ENCODE results near the gene STAG3.
"Not testable (repeated sequence)": the region's sequence is repeated elsewhere in the genome, so short reads cannot be mapped to it uniquely, and the experiment has no call there.

STAG3 gene

DNA sequence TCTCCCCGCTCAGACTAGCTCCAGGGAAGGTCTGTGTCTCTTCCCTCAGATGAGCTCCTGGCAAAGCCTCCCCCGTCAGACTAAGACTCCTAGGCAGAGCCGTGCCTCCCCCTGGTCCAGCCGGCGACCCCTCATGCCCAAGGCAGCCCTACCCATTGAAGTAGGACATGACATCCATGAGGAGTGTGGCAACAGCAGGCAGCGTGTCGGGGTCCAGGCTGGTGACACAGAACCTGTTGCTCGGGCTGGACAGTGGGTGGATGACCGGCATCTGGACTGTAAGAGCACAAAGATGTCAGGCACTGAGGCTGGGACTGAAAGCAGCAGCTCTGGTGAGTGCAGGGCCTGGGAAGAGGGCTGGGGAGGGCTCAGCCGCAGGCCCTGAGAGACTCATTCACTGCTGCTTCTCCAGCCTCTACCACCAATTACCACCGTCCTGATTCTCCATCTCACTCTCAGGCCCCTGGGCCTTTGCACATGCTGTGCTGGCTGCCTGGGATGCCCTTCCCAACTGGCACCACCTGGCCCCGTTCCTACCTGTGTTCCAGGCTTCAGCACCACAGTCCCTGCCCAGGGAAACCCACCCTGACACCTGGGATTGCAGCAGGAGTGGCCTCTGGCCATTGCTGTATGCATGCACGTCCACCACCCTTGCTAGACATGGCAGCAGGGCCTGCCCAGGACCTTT is 44.9 kb downstream of the STAG3 start:
- TF ChIP-seq, protein P1, sequence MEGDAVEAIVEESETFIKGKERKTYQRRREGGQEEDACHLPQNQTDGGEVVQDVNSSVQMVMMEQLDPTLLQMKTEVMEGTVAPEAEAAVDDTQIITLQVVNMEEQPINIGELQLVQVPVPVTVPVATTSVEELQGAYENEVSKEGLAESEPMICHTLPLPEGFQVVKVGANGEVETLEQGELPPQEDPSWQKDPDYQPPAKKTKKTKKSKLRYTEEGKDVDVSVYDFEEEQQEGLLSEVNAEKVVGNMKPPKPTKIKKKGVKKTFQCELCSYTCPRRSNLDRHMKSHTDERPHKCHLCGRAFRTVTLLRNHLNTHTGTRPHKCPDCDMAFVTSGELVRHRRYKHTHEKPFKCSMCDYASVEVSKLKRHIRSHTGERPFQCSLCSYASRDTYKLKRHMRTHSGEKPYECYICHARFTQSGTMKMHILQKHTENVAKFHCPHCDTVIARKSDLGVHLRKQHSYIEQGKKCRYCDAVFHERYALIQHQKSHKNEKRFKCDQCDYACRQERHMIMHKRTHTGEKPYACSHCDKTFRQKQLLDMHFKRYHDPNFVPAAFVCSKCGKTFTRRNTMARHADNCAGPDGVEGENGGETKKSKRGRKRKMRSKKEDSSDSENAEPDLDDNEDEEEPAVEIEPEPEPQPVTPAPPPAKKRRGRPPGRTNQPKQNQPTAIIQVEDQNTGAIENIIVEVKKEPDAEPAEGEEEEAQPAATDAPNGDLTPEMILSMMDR (IDR thresholded peaks at IDR 0.05; ENCODE audit: insufficient read depth, low read length, poor library complexity, severe bottlenecking), result no peak
- H3K27me3 ChIP-seq (replicated peaks; ENCODE audit: control insufficient read depth, insufficient read depth, low read length), result no peaks in the 10 kb centered on the region
- H3K4me3 ChIP-seq (replicated peaks; ENCODE audit: low read depth, low read length), result peak overlapping the region; percentile 79
- H3K36me3 ChIP-seq (ENCODE audit: control insufficient read depth, insufficient read depth, low read length), result peaks cover 19% of the 10 kb centered on the region
- no peak for DNase-seq (ENCODE audit: extremely low read depth, insufficient read length)

DNA sequence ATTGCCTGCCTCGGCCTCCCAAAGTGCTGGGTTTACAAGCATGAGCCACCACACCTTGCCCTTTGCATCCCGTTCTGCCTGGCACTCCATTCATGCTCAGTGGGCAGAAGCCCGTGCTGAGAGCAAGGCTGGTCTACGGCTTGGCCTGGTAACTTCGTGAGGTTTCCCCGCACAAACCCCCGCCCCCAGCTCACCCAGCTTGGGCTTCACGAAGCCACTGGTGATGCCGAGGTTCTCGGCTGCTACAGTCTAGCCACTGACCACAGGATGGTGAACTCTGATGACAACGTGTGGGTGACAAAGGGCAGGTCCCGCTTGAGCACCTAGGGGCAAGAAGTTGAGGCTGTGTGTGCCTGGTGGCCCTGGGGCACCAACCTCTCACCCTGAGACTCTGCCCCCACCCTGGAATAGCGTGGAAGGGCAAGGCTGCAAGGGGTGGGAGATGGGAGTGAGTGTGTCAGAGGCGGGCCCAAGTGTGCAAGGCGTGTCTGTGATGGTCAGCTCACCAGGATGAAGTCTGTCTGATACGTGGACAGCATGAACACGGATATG is 45.7 kb downstream of the STAG3 start:
- H3K36me3 ChIP-seq (ENCODE audit: control insufficient read depth, insufficient read depth, low read length), result peaks cover 19% of the 10 kb centered on the region
- not testable (repeated sequence) for DNase-seq (ENCODE audit: extremely low read depth, insufficient read length); H3K27me3 ChIP-seq (replicated peaks; ENCODE audit: control insufficient read depth, insufficient read depth, low read length); H3K4me3 ChIP-seq (replicated peaks; ENCODE audit: low read depth, low read length)

DNA sequence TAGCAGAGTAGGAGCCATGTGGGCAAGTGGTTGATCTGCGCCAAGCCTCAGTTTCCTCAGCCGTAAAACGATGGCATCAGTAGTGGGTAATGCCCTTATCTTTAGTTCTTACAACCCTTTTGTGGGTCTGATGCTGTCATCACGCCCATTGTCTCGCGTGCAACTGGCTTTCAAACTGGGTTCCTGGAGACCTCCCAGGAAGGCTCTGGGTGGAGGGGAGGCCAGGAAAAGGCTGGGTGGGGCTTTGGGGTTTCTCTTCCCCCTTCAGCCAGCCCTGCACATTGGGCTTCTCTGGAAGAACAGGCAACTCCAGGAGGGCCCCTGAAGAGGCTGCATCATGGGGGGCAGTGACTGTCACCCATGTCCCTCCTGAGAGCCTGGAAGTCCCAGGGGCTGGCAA is 47.2 kb downstream of the STAG3 start:
- H3K4me3 ChIP-seq (replicated peaks; ENCODE audit: low read depth, low read length); DNase-seq (ENCODE audit: extremely low read depth, insufficient read length); H3K27me3 ChIP-seq (replicated peaks; ENCODE audit: control insufficient read depth, insufficient read depth, low read length): not testable (repeated sequence)
- H3K36me3 ChIP-seq (ENCODE audit: control insufficient read depth, insufficient read depth, low read length), result peaks cover 19% of the 10 kb centered on the region

- not testable (repeated sequence) for DNase-seq (ENCODE audit: extremely low read depth, insufficient read length); H3K4me3 ChIP-seq (replicated peaks; ENCODE audit: low read depth, low read length); H3K36me3 ChIP-seq (ENCODE audit: control insufficient read depth, insufficient read depth, low read length); H3K27me3 ChIP-seq (replicated peaks; ENCODE audit: control insufficient read depth, insufficient read depth, low read length)
Measured at GRCh38 chr7:100234660-100235317, 57.1 kb downstream of the STAG3 start.

DNA sequence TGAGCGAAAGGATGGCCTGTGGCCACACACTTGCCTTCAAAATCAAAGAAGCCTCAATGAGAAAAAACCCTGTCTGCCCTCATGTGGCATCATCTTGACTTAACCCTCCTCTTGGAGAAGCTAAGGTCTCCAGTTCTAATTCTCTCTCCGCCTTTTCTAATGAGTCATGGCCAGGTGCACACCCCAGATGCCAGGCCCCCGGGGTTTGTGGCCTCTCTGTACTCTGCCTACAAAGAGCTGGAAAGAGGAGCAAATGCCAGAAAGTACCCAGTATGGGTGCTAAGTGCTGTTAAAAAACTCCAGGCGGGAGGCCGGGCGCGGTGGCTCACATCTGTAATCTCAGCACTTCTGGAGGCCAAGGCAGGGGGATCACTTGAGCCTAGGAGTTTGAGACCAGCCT is 62.3 kb downstream of the STAG3 start:
- not testable (repeated sequence) for H3K36me3 ChIP-seq (ENCODE audit: control insufficient read depth, insufficient read depth, low read length); DNase-seq (ENCODE audit: extremely low read depth, insufficient read length)

DNA sequence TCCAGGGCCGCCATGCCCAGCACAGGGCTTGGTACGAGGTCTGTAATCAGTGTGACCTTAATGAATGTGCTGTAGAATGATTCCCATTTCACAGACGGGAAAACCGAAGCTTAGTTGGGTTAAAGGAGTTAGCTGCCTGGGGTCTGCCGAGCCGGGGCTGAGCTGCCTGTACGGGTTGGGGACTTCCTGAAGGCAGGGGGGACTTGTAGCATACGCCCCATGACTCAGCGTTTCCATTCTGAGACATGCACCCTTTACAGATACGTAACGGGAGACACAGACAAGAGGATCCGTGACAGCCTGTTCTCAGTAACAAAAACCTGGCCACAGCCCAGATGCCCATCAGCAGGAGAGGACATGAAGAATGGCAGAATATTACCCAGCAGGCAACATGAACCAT is 65.7 kb downstream of the STAG3 start:
- not testable (repeated sequence) for H3K4me3 ChIP-seq (replicated peaks; ENCODE audit: low read depth, low read length); H3K36me3 ChIP-seq (ENCODE audit: control insufficient read depth, insufficient read depth, low read length); H3K27me3 ChIP-seq (replicated peaks; ENCODE audit: control insufficient read depth, insufficient read depth, low read length)
- peak; percentile 43 for DNase-seq (ENCODE audit: extremely low read depth, insufficient read length)

More for the DNA sequence above, 62.3 kb downstream of the STAG3 start:
- H3K27me3 ChIP-seq (replicated peaks; ENCODE audit: control insufficient read depth, insufficient read depth, low read length); H3K4me3 ChIP-seq (replicated peaks; ENCODE audit: low read depth, low read length): not testable (repeated sequence)

DNA sequence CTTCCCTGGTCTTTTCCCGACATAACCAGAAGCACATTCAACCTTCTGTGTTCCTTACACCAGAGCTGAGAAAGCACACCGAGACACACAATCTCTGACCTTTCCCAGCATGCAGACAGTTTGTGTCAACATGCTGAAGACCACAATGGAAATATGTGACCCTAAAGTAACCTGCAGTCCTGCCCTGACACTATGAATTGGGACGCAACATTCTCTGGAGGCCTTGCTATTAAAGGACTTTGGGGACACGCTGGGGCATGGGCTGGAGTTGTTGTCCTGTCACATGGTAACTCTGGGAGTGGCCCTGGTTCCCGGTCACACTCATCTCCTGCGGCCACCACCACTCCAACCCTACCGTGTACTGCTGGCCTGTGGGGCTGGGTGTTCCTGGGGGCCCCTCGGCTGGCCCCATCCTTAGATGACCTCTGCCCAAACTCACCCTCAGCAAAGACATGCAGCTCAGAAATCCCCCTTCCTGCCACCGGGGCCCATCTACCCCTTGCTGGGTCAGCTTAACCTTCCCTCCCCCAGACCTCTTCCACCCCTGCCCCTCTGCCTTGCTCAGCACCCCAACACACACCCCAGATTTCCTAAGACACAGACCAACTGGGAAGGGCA is 67.4 kb downstream of the STAG3 start:
- H3K27me3 ChIP-seq (replicated peaks; ENCODE audit: control insufficient read depth, insufficient read depth, low read length); DNase-seq (ENCODE audit: extremely low read depth, insufficient read length); H3K4me3 ChIP-seq (replicated peaks; ENCODE audit: low read depth, low read length); H3K36me3 ChIP-seq (ENCODE audit: control insufficient read depth, insufficient read depth, low read length): not testable (repeated sequence)

DNA sequence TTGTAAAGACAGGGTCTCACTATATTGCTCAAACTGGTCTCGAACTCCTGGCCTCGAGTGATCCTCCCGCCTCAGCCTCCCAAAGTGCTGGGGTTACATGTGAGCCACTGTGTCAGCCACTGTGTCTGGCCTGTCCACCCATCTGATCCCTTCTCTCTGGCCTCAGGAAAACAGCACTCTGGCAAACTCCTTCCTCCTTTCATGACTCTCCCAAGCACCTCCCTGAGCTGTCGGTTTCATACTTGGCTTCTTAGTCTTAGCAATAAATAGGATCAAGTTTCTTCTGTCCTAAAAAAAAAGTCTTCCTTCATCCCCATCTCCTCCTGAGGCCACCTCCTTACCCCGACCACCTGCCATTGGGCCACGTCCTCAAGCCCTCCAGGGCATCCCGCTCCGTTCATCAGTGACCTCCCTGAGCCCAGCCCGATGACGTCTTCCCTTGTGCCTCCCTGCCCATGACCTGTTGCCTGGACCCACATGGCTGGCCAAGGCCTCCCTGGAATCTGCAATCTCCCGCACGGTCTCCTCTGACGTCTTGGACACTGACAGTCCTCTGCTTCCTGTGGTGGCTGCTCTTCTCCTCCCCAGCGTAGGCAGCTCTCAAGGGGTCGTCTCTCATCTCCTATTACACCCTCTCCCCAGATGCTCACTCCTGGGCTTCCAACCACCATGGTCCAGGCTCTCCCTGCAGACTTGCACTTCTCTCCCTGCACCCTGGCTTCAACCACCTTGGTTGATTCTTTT is 68.6 kb downstream of the STAG3 start:
- not testable (repeated sequence) for H3K36me3 ChIP-seq (ENCODE audit: control insufficient read depth, insufficient read depth, low read length); H3K4me3 ChIP-seq (replicated peaks; ENCODE audit: low read depth, low read length); DNase-seq (ENCODE audit: extremely low read depth, insufficient read length); H3K27me3 ChIP-seq (replicated peaks; ENCODE audit: control insufficient read depth, insufficient read depth, low read length)

DNA sequence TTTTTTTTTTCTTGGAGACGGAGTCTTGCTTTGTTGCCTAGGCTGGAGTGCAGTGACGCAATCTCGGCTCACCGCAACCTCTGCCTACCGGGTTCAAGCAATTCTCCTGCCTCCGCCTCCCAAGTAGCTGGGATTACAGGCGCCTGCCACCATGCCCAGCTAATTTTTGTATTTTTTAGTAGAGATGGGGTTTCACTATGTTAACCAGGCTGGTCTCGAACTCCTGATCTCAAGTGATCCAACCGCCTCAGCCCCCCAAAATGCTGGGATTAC is 69.1 kb downstream of the STAG3 start:
- H3K27me3 ChIP-seq (replicated peaks; ENCODE audit: control insufficient read depth, insufficient read depth, low read length); DNase-seq (ENCODE audit: extremely low read depth, insufficient read length); H3K4me3 ChIP-seq (replicated peaks; ENCODE audit: low read depth, low read length); H3K36me3 ChIP-seq (ENCODE audit: control insufficient read depth, insufficient read depth, low read length): not testable (repeated sequence)

All from GM06990 (cell line).